ENCODE data around the gene BLTP1. TPM values are rescaled to one million over a fixed set of nuclear protein-coding genes. Genes with fewer than 3 reads are reported as not detected.

Gene BLTP1
- total RNA-seq, 1 donor from 2014 or later = 59.6 TPM

- Mint-ChIP-seq H3K27ac (ENCODE audit: unreplicated experiment) (no peak overlapping the region), H3K4me3 (ENCODE audit: unreplicated experiment) (no peak overlapping the region), H3K36me3 (ENCODE audit: low read depth, unreplicated experiment) (no peaks in the 10 kb centered on the region), H3K27me3 (ENCODE audit: unreplicated experiment) (no peaks in the 10 kb centered on the region), H3K4me1 (ENCODE audit: unreplicated experiment) (no peaks in the 10 kb centered on the region), H3K9me3 (ENCODE audit: unreplicated experiment) (no peaks in the 10 kb centered on the region)
- no peak for TF ChIP-seq CTCF (IDR thresholded peaks at IDR 0.05; ENCODE audit: unreplicated experiment)
- DNase-seq (ENCODE audit: low spot score) = no peak
These were observed 20.5 kb upstream of the BLTP1 start for GRCh38 chr4:122131562-122132157.

GRCh38 chr4:122132891-122133290 is 19.2 kb upstream of the BLTP1 start:
- no peak for DNase-seq (ENCODE audit: low spot score)
- Mint-ChIP-seq H3K27me3 (ENCODE audit: unreplicated experiment) (no peaks in the 10 kb centered on the region), H3K4me3 (ENCODE audit: unreplicated experiment) (no peak overlapping the region), H3K9me3 (ENCODE audit: unreplicated experiment) (no peaks in the 10 kb centered on the region), H3K36me3 (ENCODE audit: low read depth, unreplicated experiment) (no peaks in the 10 kb centered on the region), H3K27ac (ENCODE audit: unreplicated experiment) (no peak overlapping the region), H3K4me1 (ENCODE audit: unreplicated experiment) (no peaks in the 10 kb centered on the region)
- TF ChIP-seq CTCF (IDR thresholded peaks at IDR 0.05; ENCODE audit: unreplicated experiment) = no peak

GRCh38 chr4:122139139-122139538 is 13.0 kb upstream of the BLTP1 start:
- TF ChIP-seq CTCF (IDR thresholded peaks at IDR 0.05; ENCODE audit: unreplicated experiment) = no peak
- no peak overlapping the region for H3K4me3 Mint-ChIP-seq (ENCODE audit: unreplicated experiment)
- H3K36me3 Mint-ChIP-seq (ENCODE audit: low read depth, unreplicated experiment) = no peaks in the 10 kb centered on the region
- H3K27me3 Mint-ChIP-seq (ENCODE audit: unreplicated experiment) = no peaks in the 10 kb centered on the region
- no peak overlapping the region for H3K27ac Mint-ChIP-seq (ENCODE audit: unreplicated experiment)
- H3K4me1 Mint-ChIP-seq (ENCODE audit: unreplicated experiment) = no peaks in the 10 kb centered on the region
- H3K9me3 Mint-ChIP-seq (ENCODE audit: unreplicated experiment) = no peaks in the 10 kb centered on the region
- DNase-seq (ENCODE audit: low spot score) = no peak

- H3K36me3 Mint-ChIP-seq (ENCODE audit: low read depth, unreplicated experiment) = no peaks in the 10 kb centered on the region
- no peak for DNase-seq (ENCODE audit: low spot score)
- H3K4me3 Mint-ChIP-seq (ENCODE audit: unreplicated experiment) = no peak overlapping the region
- H3K27ac Mint-ChIP-seq (ENCODE audit: unreplicated experiment) = no peak overlapping the region
- TF ChIP-seq CTCF (IDR thresholded peaks at IDR 0.05; ENCODE audit: unreplicated experiment) = no peak
- H3K9me3 Mint-ChIP-seq (ENCODE audit: unreplicated experiment) = no peaks in the 10 kb centered on the region
- no peaks in the 10 kb centered on the region for H3K27me3 Mint-ChIP-seq (ENCODE audit: unreplicated experiment)
- no peaks in the 10 kb centered on the region for H3K4me1 Mint-ChIP-seq (ENCODE audit: unreplicated experiment)
These were observed 11.3 kb upstream of the BLTP1 start for GRCh38 chr4:122140834-122141233.

GRCh38 chr4:122142687-122143086 is 9.4 kb upstream of the BLTP1 start:
- Mint-ChIP-seq H3K36me3 (ENCODE audit: low read depth, unreplicated experiment) (no peaks in the 10 kb centered on the region), H3K4me3 (ENCODE audit: unreplicated experiment) (no peak overlapping the region), H3K27ac (ENCODE audit: unreplicated experiment) (no peak overlapping the region), H3K4me1 (ENCODE audit: unreplicated experiment) (no peaks in the 10 kb centered on the region), H3K9me3 (ENCODE audit: unreplicated experiment) (no peaks in the 10 kb centered on the region), H3K27me3 (ENCODE audit: unreplicated experiment) (no peaks in the 10 kb centered on the region)
- TF ChIP-seq CTCF (IDR thresholded peaks at IDR 0.05; ENCODE audit: unreplicated experiment) = no peak
- DNase-seq (ENCODE audit: low spot score) = no peak
